ENCODE data around the gene PAPOLG. TPM values are rescaled to one million over a fixed set of nuclear protein-coding genes. Genes with fewer than 3 reads are reported as not detected.

The PAPOLG gene
- total RNA-seq, 6 experiments from 2014 or later = 6.6 to 10.0 (median 8.6) TPM

DNA sequence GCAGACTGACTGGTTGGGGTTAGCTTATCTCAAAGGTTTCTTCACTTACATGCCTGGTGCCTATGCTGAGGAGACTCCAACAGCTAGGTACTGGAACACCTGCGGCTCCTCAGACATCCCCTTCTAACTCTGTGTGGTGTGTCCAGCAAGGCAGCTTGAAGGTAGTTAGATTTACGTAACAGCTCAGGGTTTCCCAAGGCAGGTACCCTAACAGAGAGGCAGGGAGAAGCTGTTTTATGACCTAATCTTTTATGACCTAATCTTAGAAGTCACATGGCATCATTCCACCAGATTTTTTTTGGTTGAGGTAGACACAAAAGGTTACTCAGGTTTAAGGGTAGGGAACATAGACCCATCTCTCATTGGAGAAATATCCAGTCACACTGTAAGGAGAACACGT is 17.4 kb upstream of the PAPOLG start:
- Mint-ChIP-seq H3K9me3 (peaks cover 3% of the 10 kb centered on the region; the same call in 1 of the 2 replicates), H3K27ac (no peak overlapping the region), H3K4me1 (ENCODE audit: low read depth) (peaks cover 6% of the 10 kb centered on the region), H3K4me3 (no peak overlapping the region), H3K27me3 (ENCODE audit: insufficient read depth) (peaks cover 15% of the 10 kb centered on the region), H3K36me3 (ENCODE audit: low read depth) (no peaks in the 10 kb centered on the region)
- TF ChIP-seq CTCF (IDR thresholded peaks at IDR 0.05) = no peak
- no peak for DNase-seq

DNA sequence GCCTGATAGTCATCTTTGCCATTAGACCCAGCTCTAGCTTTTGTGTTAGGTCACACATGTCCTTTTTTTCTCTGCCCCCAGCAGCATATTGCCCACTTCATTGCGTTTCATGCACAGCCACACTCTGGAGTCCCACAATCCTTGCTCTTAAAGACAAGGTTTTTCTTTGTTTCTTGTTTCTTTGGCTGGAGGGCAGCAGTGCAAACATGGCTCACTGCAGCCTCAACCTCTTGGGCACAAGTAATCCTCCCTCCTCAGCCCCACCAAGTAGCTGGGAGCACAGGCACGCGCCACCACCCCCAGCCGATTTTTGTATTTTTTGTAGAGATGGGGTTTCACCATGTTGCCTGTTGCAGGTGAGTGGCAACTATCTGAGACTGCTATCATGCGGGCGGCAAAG is 16.9 kb upstream of the PAPOLG start:
- peaks cover 3% of the 10 kb centered on the region; the same call in 1 of the 2 replicates for H3K9me3 Mint-ChIP-seq
- H3K4me1 Mint-ChIP-seq (ENCODE audit: low read depth) = peaks cover 6% of the 10 kb centered on the region
- no peaks in the 10 kb centered on the region for H3K36me3 Mint-ChIP-seq (ENCODE audit: low read depth)
- no peak overlapping the region for H3K27ac Mint-ChIP-seq
- no peak for DNase-seq
- H3K27me3 Mint-ChIP-seq (ENCODE audit: insufficient read depth) = peaks cover 15% of the 10 kb centered on the region
- no peak for TF ChIP-seq CTCF (IDR thresholded peaks at IDR 0.05)
- no peak overlapping the region for H3K4me3 Mint-ChIP-seq

DNA sequence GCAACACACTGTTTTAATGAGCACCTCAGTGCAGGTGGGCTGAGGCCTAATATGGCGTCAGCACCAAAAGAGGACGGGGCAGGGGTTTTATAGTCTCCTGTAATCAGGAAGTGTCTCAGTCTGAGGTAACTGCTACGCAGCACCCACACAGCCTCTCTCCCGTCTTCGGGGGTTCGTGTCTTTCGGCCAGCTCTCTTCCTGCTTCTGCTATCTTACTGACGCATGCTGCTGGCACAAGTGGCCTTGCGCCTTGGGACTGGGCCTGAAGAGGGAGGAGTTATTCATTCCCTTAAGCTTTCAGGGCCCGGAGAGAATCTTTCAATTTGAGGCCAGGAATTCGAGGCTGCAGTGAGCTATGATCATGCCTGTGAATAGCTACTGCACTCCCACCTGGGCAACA is 14.5 kb upstream of the PAPOLG start:
- H3K27ac Mint-ChIP-seq = no peak overlapping the region
- peaks cover 3% of the 10 kb centered on the region; the same call in 1 of the 2 replicates for H3K9me3 Mint-ChIP-seq
- H3K4me1 Mint-ChIP-seq (ENCODE audit: low read depth) = peaks cover 9% of the 10 kb centered on the region
- no peak for TF ChIP-seq CTCF (IDR thresholded peaks at IDR 0.05)
- H3K4me3 Mint-ChIP-seq = no peak overlapping the region
- no peak for DNase-seq
- H3K27me3 Mint-ChIP-seq (ENCODE audit: insufficient read depth) = peaks cover 4% of the 10 kb centered on the region
- H3K36me3 Mint-ChIP-seq (ENCODE audit: low read depth) = no peaks in the 10 kb centered on the region

DNA sequence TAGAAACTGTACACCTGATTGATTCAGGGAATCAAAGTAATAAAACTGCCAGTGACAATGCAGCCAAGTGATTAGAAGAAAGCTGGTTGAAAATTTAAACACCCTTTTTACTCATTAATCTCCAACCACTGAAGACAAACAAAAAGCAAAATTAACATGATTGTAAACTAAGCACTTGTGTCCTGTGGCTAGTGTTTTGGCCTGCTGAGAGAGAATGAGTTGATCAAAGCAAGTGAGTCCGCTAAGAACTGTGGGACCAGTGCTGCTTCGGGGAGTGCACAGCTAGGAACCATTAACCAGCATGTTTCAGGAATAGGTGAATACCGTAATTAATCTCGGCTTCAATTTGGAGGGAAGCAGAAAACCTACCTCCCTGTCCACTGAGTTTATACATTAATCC is 13.6 kb upstream of the PAPOLG start:
- Mint-ChIP-seq H3K27me3 (ENCODE audit: insufficient read depth) (peaks cover 4% of the 10 kb centered on the region), H3K27ac (no peak overlapping the region), H3K4me3 (no peak overlapping the region), H3K36me3 (ENCODE audit: low read depth) (no peaks in the 10 kb centered on the region), H3K4me1 (ENCODE audit: low read depth) (peaks cover 9% of the 10 kb centered on the region), H3K9me3 (peaks cover 3% of the 10 kb centered on the region; the same call in 1 of the 2 replicates)
- no peak for TF ChIP-seq CTCF (IDR thresholded peaks at IDR 0.05)
- no peak for DNase-seq

- Mint-ChIP-seq H3K27ac (no peak overlapping the region), H3K36me3 (ENCODE audit: low read depth) (no peaks in the 10 kb centered on the region), H3K4me3 (no peak overlapping the region), H3K4me1 (ENCODE audit: low read depth) (peaks cover 9% of the 10 kb centered on the region), H3K9me3 (no peaks in the 10 kb centered on the region), H3K27me3 (ENCODE audit: insufficient read depth) (peaks cover 9% of the 10 kb centered on the region)
- no peak for TF ChIP-seq CTCF (IDR thresholded peaks at IDR 0.05)
- no peak for DNase-seq
These were observed 10.7 kb upstream of the PAPOLG start for GRCh38 chr2:60745330-60745729.

- Mint-ChIP-seq H3K4me3 (no peak overlapping the region), H3K27me3 (ENCODE audit: insufficient read depth) (peaks cover 6% of the 10 kb centered on the region; the same call in 1 of the 2 replicates), H3K9me3 (no peaks in the 10 kb centered on the region), H3K4me1 (ENCODE audit: low read depth) (peaks cover 9% of the 10 kb centered on the region), H3K36me3 (ENCODE audit: low read depth) (no peaks in the 10 kb centered on the region), H3K27ac (no peak overlapping the region)
- no peak for DNase-seq
- no peak for TF ChIP-seq CTCF (IDR thresholded peaks at IDR 0.05)
These were observed 10.3 kb upstream of the PAPOLG start for GRCh38 chr2:60745761-60746160.
